A673 (cell line): Measurements from ENCODE around the gene ASTL. TPM values are rescaled to one million over a fixed set of nuclear protein-coding genes. Genes with fewer than 3 reads are reported as not detected.

ENCODE experiments used
- BruUV-seq: library from RNA; stranded (reverse); fragments of 400-500 nt; replicated peaks from 2 replicates; lab custom pipeline; 2021; lab: Mats Ljungman, UMichigan
- CTCF ChIA-PET: fragments of 300-600 bp; sonication (Branson Sonifier 250); formaldehyde crosslinking; loops from one replicate; lab custom pipeline; 2022; ENCODE audit warnings: antibody characterized with exemption; lab: Charles Lee
- POLR2A ChIA-PET: fragments of 300-600 bp; sonication (Branson Sonifier 250); formaldehyde crosslinking; loops from one replicate; lab custom pipeline; 2022; ENCODE audit warnings: antibody characterized with exemption; ENCODE audit not compliant: low non-redundant PET; lab: Charles Lee
- DNase-seq: peaks from one replicate; pipeline ENCODE4 v3.0.0-alpha.2; 2015; ENCODE audit warnings: low spot score
- H3K27ac ChIP-seq: fragments of 200-600 bp; sonication (generic); 2 replicates; pipeline ENCODE4 v1.5.1; 2016; ENCODE audit warnings: mixed run types, low read depth, mild to moderate bottlenecking, mixed read lengths, antibody characterized with exemption, low read length; ENCODE audit not compliant: poor library complexity, severe bottlenecking
- H3K27me3 ChIP-seq: fragments of 200-600 bp; sonication (generic); replicated peaks from 2 replicates; pipeline ENCODE4 v1.6.1; 2017; ENCODE audit warnings: mixed run types, low read depth, mild to moderate bottlenecking, mixed read lengths, antibody characterized with exemption, low read length; ENCODE audit not compliant: insufficient read depth, poor library complexity
- H3K36me3 ChIP-seq: fragments of 200-600 bp; sonication (generic); 2 replicates; pipeline ENCODE4 v1.6.1; 2016; ENCODE audit warnings: mixed run types, mild to moderate bottlenecking, mixed read lengths, antibody characterized with exemption, low read length; ENCODE audit not compliant: insufficient read depth, poor library complexity, severe bottlenecking
- H3K4me1 ChIP-seq: fragments of 200-600 bp; sonication (generic); 2 replicates; pipeline ENCODE4 v1.6.1; 2017; ENCODE audit warnings: mixed run types, mild to moderate bottlenecking, mixed read lengths, antibody characterized with exemption, low read length; ENCODE audit not compliant: insufficient read depth, poor library complexity, severe bottlenecking
- H3K4me3 ChIP-seq: fragments of 200-600 bp; sonication (generic); 2 replicates; pipeline ENCODE4 v1.5.1; 2016; ENCODE audit warnings: low read depth, mixed run types, mild to moderate bottlenecking, mixed read lengths, low read length; ENCODE audit not compliant: poor library complexity, severe bottlenecking
- H3K9me3 ChIP-seq: fragments of 200-600 bp; sonication (generic); 2 replicates; pipeline ENCODE4 v1.6.1; 2016; ENCODE audit warnings: mixed run types, low read depth, mild to moderate bottlenecking, mixed read lengths, antibody characterized with exemption, low read length; ENCODE audit not compliant: poor library complexity, severe bottlenecking
- EZH2 ChIP-seq: fragments of 200-600 bp; sonication (generic); IDR thresholded peaks from 2 replicates; pipeline ENCODE4 v1.6.1; 2017; ENCODE audit warnings: borderline replicate concordance, low read depth, mild to moderate bottlenecking, mixed read lengths, antibody characterized with exemption, low read length; ENCODE audit not compliant: poor library complexity, severe bottlenecking
- intact Hi-C: fragments of 100-400 bp; cut with micrococcal nuclease; formaldehyde crosslinking; loops from one replicate; pipeline ENCODE4 v1.10.0; 2022; ENCODE audit not compliant: unreplicated experiment
- total RNA-seq: library from RNA; stranded (reverse); gene quantifications from 2 replicates; pipeline ENCODE4 v1.2.3, GENCODE V29; 2021
- TF ChIP-seq, protein P1 (sequence below): fragments of 300-800, 200-600 bp; sonication (generic); conservative IDR thresholded peaks from 2 replicates; pipeline ENCODE4 v1.5.1; 2017; ENCODE audit warnings: low read depth, mild to moderate bottlenecking, antibody characterized with exemption, low read length, moderate library complexity, mixed read lengths

Gene ASTL
- total RNA-seq, 1 experiment from 2014 or later = not detected

GRCh38 chr2:96105994-96106715, 32.1 kb downstream of the ASTL start:
- TF ChIP-seq, protein P1, sequence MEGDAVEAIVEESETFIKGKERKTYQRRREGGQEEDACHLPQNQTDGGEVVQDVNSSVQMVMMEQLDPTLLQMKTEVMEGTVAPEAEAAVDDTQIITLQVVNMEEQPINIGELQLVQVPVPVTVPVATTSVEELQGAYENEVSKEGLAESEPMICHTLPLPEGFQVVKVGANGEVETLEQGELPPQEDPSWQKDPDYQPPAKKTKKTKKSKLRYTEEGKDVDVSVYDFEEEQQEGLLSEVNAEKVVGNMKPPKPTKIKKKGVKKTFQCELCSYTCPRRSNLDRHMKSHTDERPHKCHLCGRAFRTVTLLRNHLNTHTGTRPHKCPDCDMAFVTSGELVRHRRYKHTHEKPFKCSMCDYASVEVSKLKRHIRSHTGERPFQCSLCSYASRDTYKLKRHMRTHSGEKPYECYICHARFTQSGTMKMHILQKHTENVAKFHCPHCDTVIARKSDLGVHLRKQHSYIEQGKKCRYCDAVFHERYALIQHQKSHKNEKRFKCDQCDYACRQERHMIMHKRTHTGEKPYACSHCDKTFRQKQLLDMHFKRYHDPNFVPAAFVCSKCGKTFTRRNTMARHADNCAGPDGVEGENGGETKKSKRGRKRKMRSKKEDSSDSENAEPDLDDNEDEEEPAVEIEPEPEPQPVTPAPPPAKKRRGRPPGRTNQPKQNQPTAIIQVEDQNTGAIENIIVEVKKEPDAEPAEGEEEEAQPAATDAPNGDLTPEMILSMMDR = no peak
- TF ChIP-seq EZH2 = no peak
- ChIA-PET POLR2A (no interaction called here), CTCF (no interaction called here)
- Histone ChIP-seq H3K27me3 (no peaks in the 10 kb centered on the region), H3K36me3 (no peaks in the 10 kb centered on the region), H3K27ac (no peak overlapping the region), H3K9me3 (no peaks in the 10 kb centered on the region), H3K4me3 (no peak overlapping the region), H3K4me1 (no peaks in the 10 kb centered on the region)
- BruUV-seq = no TSS peak
- intact Hi-C loops = no loop called here
- DNase-seq = no peak

GRCh38 chr2:96105152-96105915, 33.0 kb downstream of the ASTL start:
- no peaks in the 10 kb centered on the region for H3K27me3 ChIP-seq
- H3K4me3 ChIP-seq = no peak overlapping the region
- H3K36me3 ChIP-seq = no peaks in the 10 kb centered on the region
- no peaks in the 10 kb centered on the region for H3K4me1 ChIP-seq
- no peak for DNase-seq
- ChIA-PET CTCF (no interaction called here), POLR2A (no interaction called here)
- no peak overlapping the region for H3K27ac ChIP-seq
- BruUV-seq = no TSS peak
- intact Hi-C loops = no loop called here
- no peaks in the 10 kb centered on the region for H3K9me3 ChIP-seq
- no peak for TF ChIP-seq EZH2
- TF ChIP-seq, protein P1 = no peak

DNA sequence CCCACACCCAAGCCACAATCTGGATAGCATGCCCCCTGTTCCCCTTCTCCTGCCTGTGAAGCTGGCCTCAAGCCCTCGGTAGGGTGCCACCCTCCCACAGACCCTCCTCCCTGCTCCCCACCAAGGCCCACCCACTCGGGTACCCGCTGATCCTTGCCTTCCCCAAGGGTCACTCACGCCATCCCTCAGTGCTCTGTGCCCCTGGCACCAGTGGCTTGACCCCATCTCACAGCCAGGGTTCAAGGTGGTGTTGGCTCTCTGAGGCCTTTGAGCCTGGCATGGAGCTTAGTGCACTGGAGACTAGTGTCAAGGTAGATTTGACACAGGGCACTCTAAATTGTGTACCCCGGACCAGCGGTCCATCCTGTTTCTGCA, 33.8 kb downstream of the ASTL start:
- H3K4me3 ChIP-seq = no peak overlapping the region
- H3K9me3 ChIP-seq = no peaks in the 10 kb centered on the region
- ChIA-PET CTCF (no interaction called here), POLR2A (no interaction called here)
- DNase-seq = no peak
- no TSS peak for BruUV-seq
- no peak overlapping the region for H3K27ac ChIP-seq
- intact Hi-C loops = no loop called here
- H3K4me1 ChIP-seq = no peaks in the 10 kb centered on the region
- no peaks in the 10 kb centered on the region for H3K36me3 ChIP-seq
- TF ChIP-seq EZH2 = no peak
- TF ChIP-seq, protein P1 = no peak
- H3K27me3 ChIP-seq = no peaks in the 10 kb centered on the region
